ENCODE results near the gene EFNB1.

- no peak for TF ChIP-seq POLR2A (IDR thresholded peaks at IDR 0.05)
- TF ChIP-seq CTCF (IDR thresholded peaks at IDR 0.05): no peak
- TF ChIP-seq EP300 (IDR thresholded peaks at IDR 0.05): no peak
Observed at GRCh38 chrX:68807818-68808217, 21.0 kb upstream of the EFNB1 start.

Data from ovary (tissue), 3 donors.